ENCODE data around the gene CRELD1. TPM values are rescaled to one million over a fixed set of nuclear protein-coding genes. Genes with fewer than 3 reads are reported as not detected.

Gene CRELD1
- total RNA-seq, 1 donor from 2014 or later, result 54.3 TPM

DNA sequence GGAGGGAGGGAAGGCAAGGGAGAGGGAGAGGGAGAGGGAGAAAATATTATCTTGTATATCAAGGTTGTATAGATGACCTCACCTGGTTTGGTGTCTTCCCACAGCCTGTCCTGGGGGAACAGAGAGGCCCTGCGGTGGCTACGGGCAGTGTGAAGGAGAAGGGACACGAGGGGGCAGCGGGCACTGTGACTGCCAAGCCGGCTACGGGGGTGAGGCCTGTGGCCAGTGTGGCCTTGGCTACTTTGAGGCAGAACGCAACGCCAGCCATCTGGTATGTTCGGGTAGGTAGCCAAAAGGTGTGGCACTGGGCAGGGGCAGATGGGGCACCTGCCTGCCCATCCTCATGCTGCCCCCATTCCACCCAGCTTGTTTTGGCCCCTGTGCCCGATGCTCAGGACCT lies 7.1 kb downstream of the CRELD1 start:
- Histone ChIP-seq H3K36me3 (peaks cover 68% of the 10 kb centered on the region), H3K9me3 (no peaks in the 10 kb centered on the region), H3K27ac (no peak overlapping the region), H3K4me1 (peaks cover 9% of the 10 kb centered on the region), H3K4me3 (no peak overlapping the region), H3K27me3 (ENCODE audit: low read depth) (no peaks in the 10 kb centered on the region)
- no peak for TF ChIP-seq CTCF (IDR thresholded peaks at IDR 0.05)
- intact Hi-C loops (cut with DNase I), result no loop called here
- ATAC-seq (no peak), DNase-seq (no peak)

- intact Hi-C loops (cut with DNase I), result no loop called here
Measured at GRCh38 chr3:9942164-9942563, 8.5 kb downstream of the CRELD1 start.

GRCh38 chr3:9942934-9943690 lies 9.5 kb downstream of the CRELD1 start:
- H3K9me3 ChIP-seq, result no peaks in the 10 kb centered on the region
- intact Hi-C loops (cut with DNase I), result no loop called here
- no peak for ATAC-seq
- no peaks in the 10 kb centered on the region for H3K27me3 ChIP-seq (ENCODE audit: low read depth)
- no peak overlapping the region for H3K27ac ChIP-seq
- TF ChIP-seq CTCF (IDR thresholded peaks at IDR 0.05), result no peak
- H3K4me1 ChIP-seq, result peaks cover 5% of the 10 kb centered on the region
- peaks cover 45% of the 10 kb centered on the region for H3K36me3 ChIP-seq
- no peak for DNase-seq
- no peak overlapping the region for H3K4me3 ChIP-seq

More at GRCh38 chr3:9942164-9942563, 8.5 kb downstream of the CRELD1 start:
- Histone ChIP-seq H3K36me3 (peaks cover 54% of the 10 kb centered on the region), H3K4me1 (no peaks in the 10 kb centered on the region), H3K27me3 (ENCODE audit: low read depth) (no peaks in the 10 kb centered on the region), H3K4me3 (no peak overlapping the region), H3K27ac (no peak overlapping the region), H3K9me3 (no peaks in the 10 kb centered on the region)
- DNase-seq, result no peak
- ATAC-seq, result no peak
- no peak for TF ChIP-seq CTCF (IDR thresholded peaks at IDR 0.05)

DNA sequence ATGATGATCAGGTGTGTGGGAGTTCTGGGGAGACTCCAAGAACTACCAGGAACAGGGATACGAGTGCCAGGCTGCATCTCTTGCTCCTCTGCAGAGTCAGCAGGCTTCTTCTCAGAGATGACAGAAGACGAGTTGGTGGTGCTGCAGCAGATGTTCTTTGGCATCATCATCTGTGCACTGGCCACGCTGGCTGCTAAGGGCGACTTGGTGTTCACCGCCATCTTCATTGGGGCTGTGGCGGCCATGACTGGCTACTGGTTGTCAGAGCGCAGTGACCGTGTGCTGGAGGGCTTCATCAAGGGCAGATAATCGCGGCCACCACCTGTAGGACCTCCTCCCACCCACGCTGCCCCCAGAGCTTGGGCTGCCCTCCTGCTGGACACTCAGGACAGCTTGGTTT lies 10.6 kb downstream of the CRELD1 start:
- no peaks in the 10 kb centered on the region for H3K27me3 ChIP-seq (ENCODE audit: low read depth)
- no peak overlapping the region for H3K4me3 ChIP-seq
- H3K9me3 ChIP-seq, result no peaks in the 10 kb centered on the region
- ATAC-seq, result no peak
- no peak for DNase-seq
- intact Hi-C loops (cut with DNase I), result no loop called here
- no peak for TF ChIP-seq CTCF (IDR thresholded peaks at IDR 0.05)
- H3K4me1 ChIP-seq, result peaks cover 5% of the 10 kb centered on the region
- peaks cover 35% of the 10 kb centered on the region for H3K36me3 ChIP-seq
- H3K27ac ChIP-seq, result no peak overlapping the region

DNA sequence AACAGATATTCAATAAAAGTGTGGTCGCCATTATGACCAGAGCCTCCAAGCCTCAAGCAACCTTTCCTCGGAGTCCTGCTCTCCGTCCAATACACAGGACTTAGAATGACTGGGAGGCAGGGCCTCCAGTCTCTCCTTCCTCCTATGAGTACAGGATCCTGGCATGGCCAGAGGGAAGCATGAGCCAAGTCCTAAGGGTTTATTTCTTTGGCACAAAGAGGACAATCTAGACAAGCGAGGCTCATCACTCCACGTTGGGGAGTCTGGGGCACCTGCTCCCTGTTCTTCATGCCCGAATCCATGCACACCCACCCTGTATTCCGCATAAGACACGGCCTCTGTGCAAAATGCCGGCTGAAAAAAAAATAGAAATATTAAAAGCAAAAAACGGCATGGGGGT lies 11.7 kb downstream of the CRELD1 start:
- H3K36me3 ChIP-seq, result peaks cover 32% of the 10 kb centered on the region
- H3K27ac ChIP-seq, result no peak overlapping the region
- H3K4me1 ChIP-seq, result peaks cover 5% of the 10 kb centered on the region
- H3K4me3 ChIP-seq, result no peak overlapping the region
- intact Hi-C loops (cut with DNase I), result no loop called here
- ATAC-seq (no peak), DNase-seq (no peak)
- H3K27me3 ChIP-seq (ENCODE audit: low read depth), result no peaks in the 10 kb centered on the region
- H3K9me3 ChIP-seq, result no peaks in the 10 kb centered on the region
- TF ChIP-seq CTCF (IDR thresholded peaks at IDR 0.05), result no peak

Measured in lower lobe of right lung (tissue), 2 donors.